ENCODE measurements around the gene MRGPRF. TPM values are rescaled to one million over a fixed set of nuclear protein-coding genes. Genes with fewer than 3 reads are reported as not detected.

The MRGPRF gene
- total RNA-seq, 1 donor from 2014 or later, result 2.9 TPM

GRCh38 chr11:69010361-69010891 is 2.6 kb downstream of the MRGPRF start:
- peak overlapping the region; percentile 42 for H3K4me3 ChIP-seq (ENCODE audit: low read depth, low read length)
- no peak for TF ChIP-seq CTCF (conservative IDR thresholded peaks at IDR 0.05; ENCODE audit: low read depth, low read length)
- no peak for DNase-seq (ENCODE audit: low read depth)

GRCh38 chr11:69009441-69010211 is 3.4 kb downstream of the MRGPRF start:
- TF ChIP-seq CTCF (conservative IDR thresholded peaks at IDR 0.05; ENCODE audit: low read depth, low read length), result no peak
- no peak overlapping the region for H3K4me3 ChIP-seq (ENCODE audit: low read depth, low read length)
- DNase-seq (ENCODE audit: low read depth), result no peak

DNA sequence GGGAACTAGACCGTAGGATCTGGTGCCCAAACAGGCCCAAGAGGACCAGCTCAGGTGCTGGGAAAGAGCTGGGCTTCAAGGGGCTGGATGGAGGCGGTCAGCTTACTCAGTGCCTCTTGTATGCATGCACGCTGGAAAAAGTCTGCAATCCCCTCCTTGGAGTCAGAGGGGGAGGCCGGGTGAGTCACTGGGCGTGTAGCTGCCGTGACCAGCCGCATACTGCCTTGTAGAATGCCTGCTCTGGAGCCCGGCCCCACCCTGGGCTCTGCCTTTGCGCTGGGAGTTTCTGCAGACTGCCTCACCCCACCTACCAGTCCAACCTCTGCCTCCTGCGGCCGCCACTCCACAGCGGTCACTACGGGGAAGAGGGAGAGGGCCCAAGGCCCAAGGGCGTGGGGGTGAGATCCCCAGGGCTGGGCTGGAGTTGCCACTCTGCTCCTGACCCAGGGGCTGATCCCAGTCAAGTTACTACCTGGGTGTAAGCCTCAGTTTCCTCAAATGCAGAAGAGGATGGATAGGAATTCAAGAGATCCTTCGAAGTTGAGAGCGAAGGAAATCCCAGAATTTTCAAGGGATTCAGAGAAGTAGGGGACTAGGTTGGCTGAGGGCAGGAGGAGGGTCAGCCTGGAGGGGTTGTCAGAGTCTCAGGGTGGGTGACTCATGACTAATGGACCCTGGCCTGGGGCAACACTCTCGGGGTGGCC is 4.2 kb downstream of the MRGPRF start:
- no peak overlapping the region for H3K4me3 ChIP-seq (ENCODE audit: low read depth, low read length)
- TF ChIP-seq CTCF (conservative IDR thresholded peaks at IDR 0.05; ENCODE audit: low read depth, low read length), result no peak
- peak; percentile 59 for DNase-seq (ENCODE audit: low read depth)

- no peak overlapping the region for H3K4me3 ChIP-seq (ENCODE audit: low read depth, low read length)
- no peak for DNase-seq (ENCODE audit: low read depth)
- no peak for TF ChIP-seq CTCF (conservative IDR thresholded peaks at IDR 0.05; ENCODE audit: low read depth, low read length)
Measured at GRCh38 chr11:69007975-69008381, 5.1 kb downstream of the MRGPRF start.

- no peak for TF ChIP-seq CTCF (conservative IDR thresholded peaks at IDR 0.05; ENCODE audit: low read depth, low read length)
- no peak for DNase-seq (ENCODE audit: low read depth)
- no peak overlapping the region for H3K4me3 ChIP-seq (ENCODE audit: low read depth, low read length)
Measured at GRCh38 chr11:69006816-69007215, 6.2 kb downstream of the MRGPRF start.

DNA sequence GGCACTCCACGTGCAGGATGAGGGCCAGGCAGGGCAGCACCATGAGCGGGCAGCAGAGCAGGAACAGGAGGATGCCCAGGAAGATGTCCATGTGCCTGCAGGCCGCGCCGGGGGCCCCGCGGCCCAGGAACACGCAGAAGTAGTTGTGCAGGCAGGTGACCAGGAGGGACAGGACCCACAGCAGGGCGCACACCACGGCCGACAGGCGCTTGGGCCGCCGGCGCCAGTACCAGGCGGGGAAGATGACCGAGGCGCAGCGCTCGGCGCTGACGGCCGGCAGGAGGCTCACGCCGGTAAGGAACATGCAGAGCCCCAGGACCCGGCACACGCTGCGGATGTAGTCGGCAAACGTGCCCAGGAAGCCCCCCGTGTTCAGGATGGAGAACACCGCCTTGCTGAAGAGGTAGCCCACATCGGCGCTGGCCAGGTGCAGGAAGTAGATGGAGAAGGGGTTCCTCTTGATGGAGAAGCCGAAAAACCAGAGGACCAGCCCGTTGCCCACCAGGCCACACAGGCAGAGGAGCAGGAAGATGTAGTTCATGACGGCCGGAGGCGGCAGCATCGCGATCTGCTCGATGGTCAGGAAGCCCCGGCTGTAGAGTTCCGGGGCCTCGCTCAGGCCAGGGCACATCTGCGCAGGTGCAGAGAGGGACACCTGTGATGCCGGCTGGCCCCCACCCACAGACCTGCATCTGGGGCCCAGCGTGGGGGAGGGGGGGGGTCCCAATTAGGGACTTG is 7.2 kb downstream of the MRGPRF start:
- no peak for TF ChIP-seq CTCF (conservative IDR thresholded peaks at IDR 0.05; ENCODE audit: low read depth, low read length)
- H3K4me3 ChIP-seq (ENCODE audit: low read depth, low read length), result no peak overlapping the region
- DNase-seq (ENCODE audit: low read depth), result no peak

Measured in epithelial cell of proximal tubule (primary cell).